Right lobe of liver (tissue), 6 donors: Measurements from ENCODE around the gene SPATC1L. TPM values are rescaled to one million over a fixed set of nuclear protein-coding genes. Genes with fewer than 3 reads are reported as not detected.

Experiments used
- ATAC-seq, 4 donors: fragments of 200-7000 bp; cut with Tn5 transposase; one replicate each; pipeline ENCODE4 v1.9.1; 2020; ENCODE audit warnings: mild to moderate bottlenecking in 4 of 4, moderate library complexity in 4 of 4
- DNase-seq, 3 donors: peaks; one replicate each; pipeline ENCODE4 v3.0.0-alpha.2; 2020
- H3K27ac ChIP-seq, 3 donors: fragments of 200-600 bp; one replicate each; pipeline ENCODE4 v1.8.0; 2022
- H3K27me3 ChIP-seq, 2 donors: fragments of 200-600 bp; one replicate each; pipeline ENCODE4 v1.8.0; 2022
- H3K36me3 ChIP-seq, 4 donors: fragments of 200-600 bp; sonication (generic) in 1 of 4; one replicate each; pipeline versions ENCODE4 v1.5.1 to v1.8.0; 2017 to 2022; ENCODE audit warnings: control low read depth in 1 of 4
- H3K4me1 ChIP-seq, 4 donors: fragments of 200-600 bp; sonication (generic) in 1 of 4; one replicate each; pipeline versions ENCODE4 v1.5.1 to v1.8.0; 2017 to 2022; ENCODE audit warnings: control low read depth in 1 of 4
- H3K4me3 ChIP-seq, 3 donors: fragments of 200-600 bp; one replicate each; pipeline ENCODE4 v1.8.0; 2022
- H3K9me3 ChIP-seq, 4 donors: fragments of 200-600 bp; sonication (generic) in 1 of 4; one replicate each; pipeline versions ENCODE4 v1.5.1 to v1.8.0; 2017 to 2022; ENCODE audit warnings: control low read depth in 1 of 4
- CTCF ChIP-seq, 4 donors: fragments of 200-600 bp in 3 of 4; fragments of 450-650 bp in 1 of 4; IDR thresholded peaks; one replicate each; pipeline versions ENCODE4 v1.5.1 to v1.8.0; 2016 to 2022; ENCODE audit warnings: antibody characterized with exemption in 4 of 4, mild to moderate bottlenecking in 2 of 4
- POLR2A ChIP-seq: fragments of 450-650 bp; IDR thresholded peaks from one replicate; pipeline ENCODE4 v1.6.1; 2017; ENCODE audit warnings: antibody characterized with exemption, mild to moderate bottlenecking
- WGBS: methylation state at CpG from one replicate; pipeline ENCODE4 v1.1.6; 2018; ENCODE audit warnings: low coverage, low lambda C conversion rate; ENCODE audit not compliant: insufficient coverage; ENCODE audit errors: missing lambda C conversion rate; 5-methylcytosine and 5-hydroxymethylcytosine counted together
- intact Hi-C, 2 donors: fragments of 100-400 bp; cut with DNase I; formaldehyde crosslinking; loops; one replicate each; pipeline versions ENCODE4 v1.11.2 to v1.14.1; 2022
- total RNA-seq, 6 experiments: library from RNA; depleted of rRNA in 2 of 6; stranded (reverse); fragments of >200 nt in 2 of 6; fragmentation: NEBNext Ultra II Directional in 3 of 6; extraction: Animal tissue kit (Norgen Biotek cat#: 25700) in 3 of 6; gene quantifications; one replicate each; pipeline versions ENCODE4 v1.1.0 to v1.2.4, GENCODE V29; 2016 to 2023
- donor health status: DM: no; HTN: yes; CAD: no.
- donor health status: DM: no; HTN: no; CAD: no.
- donor health status: DM: no; HTN: no; CAD: no.
- donor health status: DM: no; HTN: yes; CAD: no.
- donor health status: DM: no; HTN: yes; CAD: no.

The SPATC1L gene
- total RNA-seq, 6 experiments from 2014 or later = 0.31 to 1.7 (median 0.51) TPM; not detected in 2

- Histone ChIP-seq H3K27ac (no peak overlapping the region), H3K4me1 (peaks cover 0 to 8% (median 0%) of the 10 kb centered on the region in 4 donors), H3K4me3 (no peak overlapping the region), H3K27me3 (no peaks in the 10 kb centered on the region), H3K9me3 (no peaks in the 10 kb centered on the region), H3K36me3 (peaks cover 0 to 86% (median 39%) of the 10 kb centered on the region in 4 donors)
- intact Hi-C loops = no loop called here
- ATAC-seq (peak in 1 of 4 donors; percentile 1), DNase-seq (peak; percentile 16 to 56 (median 48))
- 100% methylated on average over 4 of the region's 60 CpGs for WGBS
- TF ChIP-seq CTCF (IDR thresholded peaks at IDR 0.05) (no peak), POLR2A (no peak)
Observed at GRCh38 chr21:46145840-46146691, 38.2 kb downstream of the SPATC1L start.

- peaks cover 0 to 82% (median 39%) of the 10 kb centered on the region in 4 donors for H3K36me3 ChIP-seq
- no peaks in the 10 kb centered on the region for H3K9me3 ChIP-seq
- WGBS = 80% methylated on average over 1 of the region's 51 CpGs
- intact Hi-C loops = no loop called here
- no peaks in the 10 kb centered on the region for H3K27me3 ChIP-seq
- DNase-seq (peak; percentile 29 to 60 (median 51)), ATAC-seq (peak in 1 of 4 donors; percentile 4)
- TF ChIP-seq POLR2A (no peak), CTCF (IDR thresholded peaks at IDR 0.05) (no peak)
- no peak overlapping the region for H3K27ac ChIP-seq
- H3K4me3 ChIP-seq = no peak overlapping the region
- peaks cover 0 to 3% (median 0%) of the 10 kb centered on the region in 4 donors for H3K4me1 ChIP-seq
Observed at GRCh38 chr21:46145159-46145839, 39.0 kb downstream of the SPATC1L start.

GRCh38 chr21:46144464-46145070, 39.7 kb downstream of the SPATC1L start:
- peak in 1 of 4 donors; percentile 1 for ATAC-seq
- H3K4me1 ChIP-seq = no peaks in the 10 kb centered on the region
- H3K9me3 ChIP-seq = no peaks in the 10 kb centered on the region
- TF ChIP-seq CTCF (IDR thresholded peaks at IDR 0.05) = no peak
- TF ChIP-seq POLR2A = no peak
- H3K27me3 ChIP-seq = no peaks in the 10 kb centered on the region
- H3K36me3 ChIP-seq = peaks cover 0 to 80% (median 40%) of the 10 kb centered on the region in 4 donors
- intact Hi-C loops = no loop called here
- H3K4me3 ChIP-seq = no peak overlapping the region
- DNase-seq = peak in 2 of 3 donors; percentile 44 to 53
- 44% methylated on average over 3 of the region's 4 CpGs for WGBS
- H3K27ac ChIP-seq = no peak overlapping the region

- WGBS = 79% methylated on average over 11 of the region's 21 CpGs
- H3K9me3 ChIP-seq = no peaks in the 10 kb centered on the region
- ATAC-seq (no peak), DNase-seq (peak; percentile 14 to 54 (median 42))
- no peak for TF ChIP-seq CTCF (IDR thresholded peaks at IDR 0.05)
- no peak for TF ChIP-seq POLR2A
- no peak overlapping the region for H3K4me3 ChIP-seq
- intact Hi-C loops = no loop called here
- no peaks in the 10 kb centered on the region for H3K27me3 ChIP-seq
- H3K36me3 ChIP-seq = peaks cover 0 to 78% (median 33%) of the 10 kb centered on the region in 4 donors
- no peaks in the 10 kb centered on the region for H3K4me1 ChIP-seq
- H3K27ac ChIP-seq = no peak overlapping the region
Observed at GRCh38 chr21:46142582-46143473, 41.4 kb downstream of the SPATC1L start.
